HepG2 (cell line): ENCODE results near the gene CFAP99. TPM values are rescaled to one million over a fixed set of nuclear protein-coding genes. Genes with fewer than 3 reads are reported as not detected.

Source experiments
- ATAC-seq: fragments of 200-7000 bp; cut with Tn5 transposase; 3 replicates; pipeline ENCODE4 v1.9.1; 2020; ENCODE audit warnings: mild to moderate bottlenecking, moderate library complexity
- BruUV-seq: library from RNA; stranded (reverse); fragments of 400-500 nt; replicated peaks from 2 replicates; lab custom pipeline; 2021; lab: Mats Ljungman, UMichigan
- CTCF ChIA-PET: fragments of 300-600 bp; formaldehyde crosslinking; extraction: SDS; loops from one replicate; lab custom pipeline; 2021; ENCODE audit warnings: low total read pairs, inconsistent platforms, low intra/inter-chr PET ratio; lab: Yijun Ruan, JAX
- POLR2A ChIA-PET: fragments of 350-600 bp; sonication (Branson Sonifier 250); formaldehyde crosslinking; loops from one replicate; lab custom pipeline; 2020; ENCODE audit warnings: antibody characterized with exemption, inconsistent platforms; lab: Yijun Ruan, JAX
- DNase-seq: peaks from one replicate; pipeline ENCODE4 v3.0.0-alpha.2; 2015; ENCODE audit warnings: low spot score
- FAIRE-seq: peaks from 3 replicates; lab custom pipeline; 2011; peaks lifted over from hg19 to GRCh38; lab: Jason Lieb, UNC
- H2AFZ ChIP-seq: one replicate; pipeline ENCODE4 v1.6.1; 2011; ENCODE audit warnings: low read length, inconsistent platforms
- H3K27ac ChIP-seq: fragments of 300-600 bp; 3 replicates; pipeline ENCODE4 v1.8.0; 2011; ENCODE audit warnings: mixed run types, mild to moderate bottlenecking, mixed read lengths, low read length, inconsistent platforms; ENCODE audit not compliant: insufficient read depth; ENCODE audit errors: extremely low read length
- H3K27me3 ChIP-seq, 2 experiments: fragments of 200-600 bp in 1 of 2; 2 replicates in 1 of 2; 3 replicates in 1 of 2; pipeline versions ENCODE4 v1.6.0 to v1.8.0; 2011; ENCODE audit warnings: low read length in 2 of 2, mild to moderate bottlenecking in 2 of 2, moderate library complexity in 2 of 2, inconsistent platforms in 1 of 2; ENCODE audit not compliant: insufficient read depth in 2 of 2, control insufficient read depth in 1 of 2
- H3K36me3 ChIP-seq, 2 experiments: fragments of 200-600 bp in 1 of 2; replicated peaks in 1 of 2; 2 replicates in 1 of 2; 3 replicates in 1 of 2; pipeline versions ENCODE4 v1.5.1 to v1.8.0; 2011; ENCODE audit warnings: low read length in 2 of 2, inconsistent platforms in 1 of 2; ENCODE audit not compliant: insufficient read depth in 2 of 2, control insufficient read depth in 1 of 2
- H3K4me1 ChIP-seq: 2 replicates; pipeline ENCODE4 v1.5.1; 2012; ENCODE audit warnings: low read length, inconsistent platforms; ENCODE audit not compliant: insufficient read depth
- H3K4me2 ChIP-seq: 2 replicates; pipeline ENCODE4 v1.6.0; 2011; ENCODE audit warnings: low read depth, low read length, inconsistent platforms
- H3K4me3 ChIP-seq, 3 experiments: fragments of 200-600 bp in 1 of 3; sonication (generic), shearing (Covaris generic) in 1 of 3; replicated peaks in 1 of 3; 2 replicates each; pipeline ENCODE4 v1.5.1; 2011 to 2016; ENCODE audit warnings: low read length in 3 of 3, inconsistent platforms in 2 of 3, low read depth in 2 of 3, mild to moderate bottlenecking in 2 of 3, control low read depth in 1 of 3, mixed read lengths in 1 of 3; ENCODE audit not compliant: insufficient read depth in 1 of 3
- H3K79me2 ChIP-seq: one replicate; pipeline ENCODE4 v1.6.1; 2011; ENCODE audit warnings: low read length, inconsistent platforms; ENCODE audit not compliant: insufficient read depth
- H3K9ac ChIP-seq: 2 replicates; pipeline ENCODE4 v1.6.0; 2011; ENCODE audit warnings: mild to moderate bottlenecking, low read depth, low read length, inconsistent platforms; ENCODE audit not compliant: insufficient read depth
- H3K9me3 ChIP-seq: 2 replicates; pipeline ENCODE4 v1.5.1; 2012; ENCODE audit warnings: mild to moderate bottlenecking, low read length
- H4K20me1 ChIP-seq: 2 replicates; pipeline ENCODE4 v1.6.0; 2011; ENCODE audit warnings: inconsistent platforms, mild to moderate bottlenecking, low read length, moderate library complexity; ENCODE audit not compliant: insufficient read depth
- AGO1 ChIP-seq: fragments of 200-400 bp; formaldehyde crosslinking; IDR thresholded peaks from 2 replicates; pipeline ENCODE4 v1.6.1; 2017; ENCODE audit warnings: mild to moderate bottlenecking, low read depth, low read length, moderate library complexity; ENCODE audit not compliant: poor library complexity, severe bottlenecking
- ARID5B ChIP-seq: IDR thresholded peaks from 2 replicates; pipeline ENCODE4 v1.4.0; 2020; ENCODE audit warnings: mild to moderate bottlenecking, missing genetic modification reagents
- CREB3 ChIP-seq: sonication (generic); formaldehyde crosslinking; IDR thresholded peaks from 2 replicates; pipeline ENCODE4 v1.5.0; 2020; ENCODE audit warnings: missing genetic modification reagents
- EED ChIP-seq: sonication (generic); formaldehyde crosslinking; IDR thresholded peaks from 2 replicates; pipeline ENCODE4 v1.5.0; 2020; ENCODE audit warnings: mild to moderate bottlenecking, missing genetic modification reagents
- HES4 ChIP-seq: sonication (generic); formaldehyde crosslinking; IDR thresholded peaks from 2 replicates; pipeline ENCODE4 v1.9.0; 2021; ENCODE audit warnings: mild to moderate bottlenecking, missing genetic modification reagents, borderline replicate concordance
- HNRNPUL1 ChIP-seq: fragments of 200-400 bp; formaldehyde crosslinking; IDR thresholded peaks from 2 replicates; pipeline ENCODE4 v1.6.1; 2017; ENCODE audit warnings: low read depth, mild to moderate bottlenecking, low read length, moderate library complexity
- MIER2 ChIP-seq: IDR thresholded peaks from 2 replicates; pipeline ENCODE4 v1.6.1; 2016; ENCODE audit warnings: missing biosample characterization, missing genetic modification reagents
- PLSCR1 ChIP-seq: sonication (generic); formaldehyde crosslinking; IDR thresholded peaks from 2 replicates; pipeline ENCODE4 v1.5.0; 2020; ENCODE audit warnings: missing genetic modification reagents, mild to moderate bottlenecking, borderline replicate concordance
- SMYD3 ChIP-seq: sonication (generic); formaldehyde crosslinking; IDR thresholded peaks from 2 replicates; pipeline ENCODE4 v1.8.1; 2023; ENCODE audit warnings: mild to moderate bottlenecking, missing genetic modification reagents
- TSC22D2 ChIP-seq: sonication (generic); formaldehyde crosslinking; IDR thresholded peaks from 2 replicates; pipeline ENCODE4 v1.5.1; 2020; ENCODE audit warnings: missing genetic modification reagents, mild to moderate bottlenecking, borderline replicate concordance
- ZBTB3 ChIP-seq: sonication (generic); formaldehyde crosslinking; IDR thresholded peaks from 2 replicates; pipeline ENCODE4 v1.4.0; 2020; ENCODE audit warnings: low read depth, mild to moderate bottlenecking, moderate library complexity, missing genetic modification reagents, borderline replicate concordance
- ZFP36L1 ChIP-seq: sonication (generic); formaldehyde crosslinking; IDR thresholded peaks from 2 replicates; pipeline ENCODE4 v1.8.0; 2022; ENCODE audit warnings: mild to moderate bottlenecking, missing genetic modification reagents, moderate library complexity
- ZNF230 ChIP-seq: sonication (generic); formaldehyde crosslinking; IDR thresholded peaks from 2 replicates; pipeline ENCODE4 v1.4.0; 2020; ENCODE audit warnings: mild to moderate bottlenecking, missing genetic modification reagents
- ZNF253 ChIP-seq: sonication (generic); formaldehyde crosslinking; IDR thresholded peaks from 2 replicates; pipeline ENCODE4 v1.8.0; 2022; ENCODE audit warnings: mild to moderate bottlenecking, missing genetic modification reagents, borderline replicate concordance
- ZNF382 ChIP-seq: sonication (generic); formaldehyde crosslinking; IDR thresholded peaks from 2 replicates; pipeline ENCODE4 v1.5.0; 2020; ENCODE audit warnings: missing genetic modification reagents, mild to moderate bottlenecking, borderline replicate concordance
- ZNF652 ChIP-seq: IDR thresholded peaks from 2 replicates; pipeline ENCODE4 v1.6.1; 2016; ENCODE audit warnings: low read depth, borderline replicate concordance
- ZNF720 ChIP-seq: sonication (generic); formaldehyde crosslinking; IDR thresholded peaks from 2 replicates; pipeline ENCODE4 v1.4.0; 2020; ENCODE audit warnings: missing genetic modification reagents
- ZSCAN25 ChIP-seq: sonication (generic); formaldehyde crosslinking; IDR thresholded peaks from 2 replicates; pipeline ENCODE4 v1.8.0; 2022; ENCODE audit warnings: mild to moderate bottlenecking, missing genetic modification reagents
- WGBS: methylation state at CpG from one replicate; pipeline ENCODE4 v1.1.6; 2017; ENCODE audit warnings: low lambda C conversion rate; 5-methylcytosine and 5-hydroxymethylcytosine counted together
- in situ Hi-C: cut with HindIII; loops from 2 replicates; pipeline ENCODE4 v1.10.0; 2017; ENCODE audit warnings: low pct_unique_long_range_greater_than_20kb; ENCODE audit not compliant: extremely low pct_ligation_motif_present
- intact Hi-C: fragments of 100-400 bp; cut with micrococcal nuclease; formaldehyde crosslinking; loops from one replicate; pipeline ENCODE4 v1.10.0; 2022; ENCODE audit not compliant: unreplicated experiment
- polyA plus RNA-seq, 8 experiments: library from polyadenylated mRNA; depleted of rRNA in 3 of 8; stranded (reverse) in 7 of 8; unstranded in 1 of 8; fragments of >200 nt; fragmentation: Illumina TruSeq in 4 of 8; extraction: Trizol in 4 of 8; gene quantifications; 2 replicates each; pipeline versions ENCODE4 v1.2.1 to v1.2.3, GENCODE V29; 2011 to 2016; ENCODE audit warnings: low read depth in 4 of 8, missing spikeins in 1 of 8, mixed read lengths in 1 of 8; ENCODE audit not compliant: insufficient read depth in 1 of 8
- total RNA-seq, 5 experiments: library from RNA; depleted of rRNA; stranded (reverse); fragments of >200 nt; fragmentation: Illumina TruSeq; extraction: Trizol; gene quantifications; 2 replicates each; pipeline ENCODE4 v1.2.3, GENCODE V29; 2016; ENCODE audit warnings: low read depth in 1 of 5

CFAP99 gene
- total and polyA plus RNA-seq, 2 of the 13 experiments (the other 11 are each of a cell fraction or from before 2014, with no cell fraction given): not detected

- Histone ChIP-seq H3K4me3 (peak overlapping the region; percentile 84 to 93 (median 86)), H4K20me1 (peaks cover 29% of the 10 kb centered on the region), H2AFZ (no peak overlapping the region), H3K27ac (peak overlapping the region; percentile 93), H3K27me3 (no peaks in the 10 kb centered on the region; a peak in 1 of 5 replicates), H3K4me2 (peak overlapping the region; percentile 95), H3K9me3 (no peaks in the 10 kb centered on the region), H3K36me3 (peaks cover 0 to 19% of the 10 kb centered on the region in 2 experiments; a peak in 3 of 5 replicates), H3K9ac (peak overlapping the region; percentile 96), H3K79me2 (peaks cover 61% of the 10 kb centered on the region), H3K4me1 (peaks cover 44% of the 10 kb centered on the region)
- in situ Hi-C loops (no loop called here), intact Hi-C loops (loop anchor here (2.0 to 10.0 kb wide), 2 partner anchors 67 to 225 kb away; partner anchors contain the start of genes FAM193A, HAUS3 and POLN)
- WGBS: 0% methylated on average over 10 of the region's 78 CpGs
- ATAC-seq (peak; percentile 74), FAIRE-seq (no peak), DNase-seq (no peak)
- CTCF ChIA-PET: no interaction called here
- no TSS peak for BruUV-seq
- POLR2A ChIA-PET: interaction anchor here (0.6 to 3.4 kb wide), 11 partner anchors 16 to 1157 kb away, joined by 3 to 25 read pairs (median 4); partner anchors contain the start of genes FAM193A, HAUS3 and POLN
- no peak for TF ChIP-seq ZBTB3 (CRISPR knock-in tag)
- no peak for TF ChIP-seq ZFP36L1 (CRISPR knock-in tag)
- TF ChIP-seq ARID5B (CRISPR knock-in tag): peak; percentile 32; the same call in 1 of the 2 replicates
- TF ChIP-seq ZSCAN25 (CRISPR knock-in tag): no peak
- TF ChIP-seq ZNF720: no peak
- TF ChIP-seq HES4 (CRISPR knock-in tag): peak; percentile 70
- TF ChIP-seq SMYD3: no peak
- TF ChIP-seq EED (CRISPR knock-in tag): peak; percentile 21
- TF ChIP-seq ZNF253 (CRISPR knock-in tag): no peak
- no peak for TF ChIP-seq PLSCR1
- no peak for TF ChIP-seq ZNF382
- TF ChIP-seq TSC22D2 (CRISPR knock-in tag): no peak
- no peak for TF ChIP-seq AGO1
- no peak for TF ChIP-seq MIER2 (CRISPR knock-in tag)
- no peak for TF ChIP-seq ZNF652
- no peak for TF ChIP-seq HNRNPUL1
- TF ChIP-seq ZNF230 (CRISPR knock-in tag): no peak
- no peak for TF ChIP-seq CREB3 (CRISPR knock-in tag)
Observed at GRCh38 chr4:2469192-2469984, 50.6 kb downstream of the CFAP99 start.
